HG03469 (cell line): ENCODE measurements around the gene BTG1.

Source experiments
- ATAC-seq: cut with Tn5 transposase; IDR thresholded peaks from one replicate; pipeline ENCODE4 v1.9.1; 2021; ENCODE audit warnings: mild to moderate bottlenecking, moderate library complexity, moderate number of reproducible peaks; ENCODE audit not compliant: unreplicated experiment

Gene BTG1

DNA sequence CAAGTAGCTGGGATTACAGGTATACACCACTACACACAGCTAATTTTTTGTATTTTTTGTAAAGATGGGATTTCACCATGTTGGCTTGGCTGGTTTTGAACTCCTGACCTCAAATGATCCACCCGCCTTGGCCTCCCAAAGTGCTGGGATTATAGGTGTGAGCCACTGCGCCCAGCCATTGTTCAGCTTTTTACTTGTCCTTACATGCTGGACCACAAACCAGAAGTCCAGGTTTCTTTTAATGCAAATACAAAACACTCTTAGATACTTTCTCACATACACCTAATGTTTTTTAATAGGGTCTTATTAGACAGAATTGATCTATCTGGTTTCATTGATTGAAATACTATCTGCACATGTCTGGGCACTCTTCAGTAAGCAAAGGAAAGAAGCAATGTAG, 40.5 kb downstream of the BTG1 start:
- no peak for ATAC-seq

DNA sequence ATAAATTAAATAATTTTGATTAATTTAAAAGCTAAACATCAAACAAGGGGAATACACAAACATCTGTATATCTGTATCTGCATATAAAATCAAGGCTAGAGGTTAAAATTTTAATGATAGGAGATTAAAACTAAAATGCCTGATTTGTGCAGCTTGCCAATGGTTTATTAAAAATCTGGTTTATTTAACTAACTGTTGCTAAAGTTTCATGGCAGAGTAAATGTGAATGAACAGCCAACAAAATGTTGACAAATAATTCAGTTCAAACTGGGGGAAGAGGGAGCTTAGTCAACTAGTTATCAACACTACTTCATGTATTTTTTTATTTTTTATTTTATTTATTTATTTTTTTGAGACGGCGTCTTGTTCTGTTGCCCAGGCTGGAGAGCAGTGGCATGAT, 43.0 kb downstream of the BTG1 start:
- ATAC-seq, result no peak

DNA sequence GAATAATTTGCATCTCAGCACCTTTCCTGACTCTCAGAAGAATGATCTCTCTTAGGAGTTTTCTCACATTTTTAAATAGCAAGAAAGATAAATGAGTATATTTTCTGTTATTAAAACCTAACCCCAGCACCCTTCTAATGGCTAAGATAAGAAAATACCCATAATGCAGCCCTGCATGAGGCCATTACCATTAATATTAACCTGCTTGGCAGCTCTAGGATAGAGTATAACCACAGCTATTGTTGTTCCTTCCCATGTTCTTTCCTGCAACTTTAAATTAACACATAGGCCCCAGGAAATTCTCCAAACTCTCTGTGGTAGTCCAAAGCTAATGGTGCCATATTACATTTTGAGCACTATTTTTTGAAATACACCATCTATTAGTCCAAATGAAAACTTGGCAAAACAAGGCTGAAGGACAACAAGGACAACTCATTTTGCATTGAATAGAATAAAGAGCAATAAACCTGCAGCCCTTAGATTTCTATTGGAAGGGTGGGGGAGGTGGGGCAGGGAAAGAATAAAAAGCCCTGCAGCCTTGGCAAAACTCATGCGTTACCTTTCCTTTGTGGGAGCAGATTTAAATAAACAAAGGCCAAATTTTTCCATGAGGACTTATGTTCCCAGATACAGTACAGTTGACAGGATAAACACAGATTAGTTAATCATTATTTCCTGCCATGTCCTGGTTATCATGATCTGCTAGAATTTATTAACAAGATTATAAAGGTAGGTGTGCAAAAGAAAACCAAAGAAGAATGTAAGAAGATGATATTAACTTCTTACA, 46.9 kb downstream of the BTG1 start:
- ATAC-seq, result no peak

DNA sequence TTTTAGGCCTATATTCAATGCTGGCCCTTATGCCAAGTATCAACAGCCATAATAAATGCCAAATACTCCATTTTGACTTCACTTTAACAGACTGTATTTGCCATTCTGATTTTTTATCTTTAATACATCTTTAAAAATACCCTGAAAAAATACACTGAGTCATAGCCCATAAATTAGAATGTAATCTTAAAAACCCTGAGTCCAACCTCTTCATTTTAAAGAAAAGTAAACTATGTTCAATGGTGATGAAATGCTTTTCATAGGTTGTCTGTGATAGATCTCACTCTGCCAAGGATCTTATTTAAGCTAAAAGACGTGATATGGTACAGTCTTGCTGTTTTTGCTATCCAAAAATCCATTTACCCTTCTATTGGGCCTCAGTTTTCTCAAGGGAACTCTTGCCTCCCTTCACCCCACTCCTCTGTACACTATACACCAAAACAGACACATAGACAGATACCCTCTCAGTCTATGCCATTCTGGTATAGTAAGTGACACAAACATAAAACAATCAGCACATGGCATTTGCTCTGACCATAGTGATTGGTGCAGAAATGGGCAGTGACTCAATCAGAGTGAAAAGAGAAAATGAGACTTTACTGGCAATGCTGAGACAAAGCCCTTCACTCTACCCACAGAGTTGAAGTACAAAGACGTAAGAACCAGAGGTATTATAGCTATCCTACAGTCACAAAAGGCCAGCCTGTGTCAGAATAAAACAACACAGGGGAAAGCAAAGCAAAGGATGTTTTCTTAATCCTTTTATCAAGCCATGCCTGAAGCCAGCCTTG, 49.1 kb downstream of the BTG1 start:
- ATAC-seq, result no peak

DNA sequence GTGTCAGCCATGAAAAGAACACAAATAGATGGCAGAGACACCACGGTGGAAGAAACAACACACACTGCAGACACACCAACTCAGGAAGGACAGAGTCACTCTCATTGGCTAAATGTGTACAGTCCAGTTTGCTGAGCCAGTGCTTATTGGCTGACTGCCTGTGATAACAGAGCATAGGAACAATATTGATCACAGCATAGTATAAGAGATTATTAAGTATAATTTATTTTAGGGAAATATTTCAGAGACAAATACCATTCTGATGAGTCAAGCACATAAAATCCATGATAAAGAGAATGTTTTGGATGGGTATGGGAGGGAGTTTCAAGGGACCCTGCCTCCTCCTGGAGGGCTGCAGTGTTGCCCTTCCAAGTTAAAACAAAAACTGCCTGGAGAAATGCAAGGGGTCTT, 50.9 kb downstream of the BTG1 start:
- no peak for ATAC-seq

DNA sequence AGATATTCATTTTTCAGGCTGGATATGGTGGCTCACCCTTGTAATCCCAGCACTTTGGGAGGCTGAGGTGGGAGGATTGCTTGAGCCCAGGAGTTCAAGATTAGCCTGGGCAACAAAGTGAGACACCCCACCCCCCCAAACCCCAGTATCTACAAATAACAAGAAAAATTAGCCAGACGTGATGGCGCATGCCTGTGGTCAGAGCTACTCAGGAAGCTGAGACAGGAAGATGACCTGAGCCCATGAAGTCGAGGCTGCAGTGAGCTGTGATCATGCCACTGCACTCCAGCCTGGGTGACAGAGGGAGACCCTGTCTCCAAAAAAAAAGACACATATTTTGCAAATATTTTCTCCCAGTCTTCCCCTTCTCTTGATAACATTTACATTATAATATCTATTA, 51.3 kb downstream of the BTG1 start:
- ATAC-seq, result peak; percentile 75
